Lung (tissue), 4 donors: Measurements from ENCODE around the gene ZNF71. TPM values are rescaled to one million over a fixed set of nuclear protein-coding genes. Genes with fewer than 3 reads are reported as not detected.

Source experiments
- polyA plus RNA-seq, 2 donors: library from polyadenylated mRNA; stranded (reverse); fragments of 200-250 nt; gene quantifications; one replicate each; pipeline ENCODE4 v1.2.1, GENCODE V29; 2013
- total RNA-seq, 2 donors: library from RNA; depleted of rRNA in 1 of 2; stranded (reverse); fragments of >200 nt in 1 of 2; gene quantifications; one replicate each; pipeline ENCODE4 v1.2.1, GENCODE V29; 2014 to 2021
- donor health status: Bipolar disorder and iron deficiency.
- donor health status: healthy.
- donor health status: DM: yes; HTN: yes; CAD: no.

ZNF71 gene
- total and polyA plus RNA-seq, 4 donors = 2.5 to 8.3 (median 5.8) TPM

Other genes starting within 250 kb of the ZNF71 start
- gene ZNF582, start 201.8 kb upstream of the ZNF71 start, total RNA-seq = 1 to 10 TPM; 2.9 to 4.4 TPM
- gene ZNF582, start 201.8 kb upstream of the ZNF71 start, polyA plus RNA-seq = 1 to 10 TPM; 2.5 to 3.1 TPM
- 1 to 10 TPM; 4.7 to 9.1 TPM for gene ZNF583, start 191.0 kb upstream of the ZNF71 start, total RNA-seq
- 1 to 10 TPM; 1.3 to 2.2 TPM for gene ZNF583, start 191.0 kb upstream of the ZNF71 start, polyA plus RNA-seq
- 10 to 100 TPM in 1 of 2 donors, 1 to 10 TPM in 1; 3.1 to 12.9 TPM for gene ZNF667, start 118.0 kb upstream of the ZNF71 start, total RNA-seq
- 1 to 10 TPM in 1 of 2 donors, under 1 TPM in 1; 0.69 to 1.2 TPM for gene ZNF667, start 118.0 kb upstream of the ZNF71 start, polyA plus RNA-seq
- gene ZNF471, start 87.4 kb upstream of the ZNF71 start, total RNA-seq = 10 to 100 TPM in 1 of 2 donors, 1 to 10 TPM in 1; 2.4 to 14.4 TPM
- gene ZNF471, start 87.4 kb upstream of the ZNF71 start, polyA plus RNA-seq = 1 to 10 TPM; 1.3 to 2.0 TPM
- 10 to 100 TPM in 1 of 2 donors, 1 to 10 TPM in 1; 7.0 to 12.9 TPM for gene ZFP28, start 56.4 kb upstream of the ZNF71 start, total RNA-seq
- 1 to 10 TPM; 2.7 to 3.6 TPM for gene ZFP28, start 56.4 kb upstream of the ZNF71 start, polyA plus RNA-seq
- gene ZNF470, start 27.8 kb upstream of the ZNF71 start, total RNA-seq = 1 to 10 TPM; 4.3 to 4.5 TPM
- gene ZNF470, start 27.8 kb upstream of the ZNF71 start, polyA plus RNA-seq = 1 to 10 TPM; 1.2 to 2.6 TPM
- gene SMIM17, start 47.9 kb downstream of the ZNF71 start, total RNA-seq = under 1 TPM; 0.40 to 0.94 TPM
- under 1 TPM; 0.10 to 0.15 TPM for gene SMIM17, start 47.9 kb downstream of the ZNF71 start, polyA plus RNA-seq
- gene ZNF835, start 76.5 kb downstream of the ZNF71 start, total RNA-seq = 1 to 10 TPM; 2.6 to 3.2 TPM
- gene ZNF835, start 76.5 kb downstream of the ZNF71 start, polyA plus RNA-seq = 1 to 10 TPM in 1 of 2 donors, under 1 TPM in 1; 0.49 to 1.2 TPM
- gene PEG3, start 245.4 kb downstream of the ZNF71 start, total RNA-seq = 10 to 100 TPM in 1 of 2 donors, 1 to 10 TPM in 1; 5.0 to 35.8 TPM
- 1 to 10 TPM in 1 of 2 donors, under 1 TPM in 1; 0.63 to 1.4 TPM for gene PEG3, start 245.4 kb downstream of the ZNF71 start, polyA plus RNA-seq
- 1 to 10 TPM in 1 of 2 donors, under 1 TPM in 1; 0.12 to 1.6 TPM for gene ZIM2, start 245.4 kb downstream of the ZNF71 start, total RNA-seq
- under 1 TPM in 1 of 2 donors, not detected in 1; 0.08 TPM for gene ZIM2, start 245.4 kb downstream of the ZNF71 start, polyA plus RNA-seq